Measurements from ENCODE around the gene UMOD. TPM values are rescaled to one million over a fixed set of nuclear protein-coding genes. Genes with fewer than 3 reads are reported as not detected.

The UMOD gene
- total and polyA plus RNA-seq, 2 donors (not counting 3 experiments of a cell fraction or from before 2014, with no cell fraction given), result not detected

DNA sequence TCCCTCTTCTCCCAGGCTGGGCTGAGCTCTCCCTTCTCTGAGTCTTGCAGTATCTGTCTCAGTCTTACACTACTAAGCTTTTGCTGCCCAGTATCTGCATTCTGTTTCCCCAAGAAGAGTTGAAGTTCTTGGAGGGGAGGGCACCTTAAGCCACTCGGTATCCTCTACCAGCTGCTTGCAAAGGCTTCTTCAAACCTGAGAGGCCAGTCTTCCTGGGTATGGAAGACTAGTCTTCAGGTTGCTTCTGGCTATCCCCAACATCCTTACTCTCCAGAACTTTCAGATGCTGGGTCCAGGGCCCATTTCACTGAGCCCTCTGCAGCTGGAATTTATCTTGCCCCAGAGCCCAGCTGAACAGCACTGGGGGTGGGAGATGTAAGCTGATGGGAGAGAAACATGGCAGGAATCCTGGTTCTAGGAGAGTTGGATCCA, 45.3 kb downstream of the UMOD start:
- Histone ChIP-seq H3K9me3 (replicated peaks; ENCODE audit: control insufficient read depth, insufficient read depth, low read length) (no peaks in the 10 kb centered on the region), H3K4me2 (ENCODE audit: insufficient read depth, low read length) (no peak overlapping the region), H3K79me2 (ENCODE audit: control insufficient read depth, insufficient read depth, low read length) (no peaks in the 10 kb centered on the region), H3K9me1 (replicated peaks; ENCODE audit: control insufficient read depth, extremely low read depth, insufficient read depth, low read length) (no peaks in the 10 kb centered on the region), H4K20me1 (replicated peaks; ENCODE audit: control insufficient read depth, extremely low read depth, insufficient read depth, low read length) (no peaks in the 10 kb centered on the region), H3K4me3 (replicated peaks in 1 of 3; ENCODE audit: insufficient read depth in 1 of 3, low read depth in 1 of 3, low read length in 3 of 3) (no peak overlapping the region), H3K27ac (ENCODE audit: insufficient read depth, low read depth, low read length) (no peak overlapping the region), H3K27me3 (ENCODE audit: control insufficient read depth in 2 of 2, insufficient read depth in 2 of 2, low read length in 2 of 2) (no peaks in the 10 kb centered on the region), H3K9ac (replicated peaks; ENCODE audit: extremely low read depth, insufficient read depth, low read length) (no peak overlapping the region), H2AFZ (ENCODE audit: low read depth, low read length) (no peak overlapping the region), H3K36me3 (ENCODE audit: control insufficient read depth in 2 of 2, extremely low read depth in 1 of 2, insufficient read depth in 2 of 2, low read length in 2 of 2) (no peaks in the 10 kb centered on the region), H3K4me1 (ENCODE audit: control insufficient read depth, extremely low read depth, insufficient read depth, low read length) (no peaks in the 10 kb centered on the region)
- dilution Hi-C loops (cut with MboI; ENCODE audit: extremely low pct_ligation_motif_present, low sequenced_read_pairs), result no loop called here
- ChIA-PET POLR2A (no interaction called here), CTCF (no interaction called here)
- intact Hi-C loops (cut with micrococcal nuclease), result loop anchor here (10.0 kb wide), 1 partner anchor 322 kb away; no protein-coding TSS in a partner anchor
- no peak for DNase-seq (ENCODE audit: low read depth, low spot score)
- TF ChIP-seq, protein P1, sequence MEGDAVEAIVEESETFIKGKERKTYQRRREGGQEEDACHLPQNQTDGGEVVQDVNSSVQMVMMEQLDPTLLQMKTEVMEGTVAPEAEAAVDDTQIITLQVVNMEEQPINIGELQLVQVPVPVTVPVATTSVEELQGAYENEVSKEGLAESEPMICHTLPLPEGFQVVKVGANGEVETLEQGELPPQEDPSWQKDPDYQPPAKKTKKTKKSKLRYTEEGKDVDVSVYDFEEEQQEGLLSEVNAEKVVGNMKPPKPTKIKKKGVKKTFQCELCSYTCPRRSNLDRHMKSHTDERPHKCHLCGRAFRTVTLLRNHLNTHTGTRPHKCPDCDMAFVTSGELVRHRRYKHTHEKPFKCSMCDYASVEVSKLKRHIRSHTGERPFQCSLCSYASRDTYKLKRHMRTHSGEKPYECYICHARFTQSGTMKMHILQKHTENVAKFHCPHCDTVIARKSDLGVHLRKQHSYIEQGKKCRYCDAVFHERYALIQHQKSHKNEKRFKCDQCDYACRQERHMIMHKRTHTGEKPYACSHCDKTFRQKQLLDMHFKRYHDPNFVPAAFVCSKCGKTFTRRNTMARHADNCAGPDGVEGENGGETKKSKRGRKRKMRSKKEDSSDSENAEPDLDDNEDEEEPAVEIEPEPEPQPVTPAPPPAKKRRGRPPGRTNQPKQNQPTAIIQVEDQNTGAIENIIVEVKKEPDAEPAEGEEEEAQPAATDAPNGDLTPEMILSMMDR (IDR thresholded peaks at IDR 0.05; ENCODE audit: extremely low read depth in 1 of 2, insufficient read depth in 1 of 2, low read depth in 1 of 2, low read length in 2 of 2), result no peak
- TF ChIP-seq MYC (IDR thresholded peaks at IDR 0.05; ENCODE audit: low read depth, low read length) (no peak), EZH2 (IDR thresholded peaks at IDR 0.05; ENCODE audit: borderline replicate concordance, low read depth, low read length, severe bottlenecking) (no peak), POLR2AphosphoS5 (IDR thresholded peaks at IDR 0.05; ENCODE audit: insufficient read depth, low read depth, low read length) (no peak), JUN (IDR thresholded peaks at IDR 0.05; ENCODE audit: borderline replicate concordance, insufficient read depth, insufficient read length, low read depth) (no peak), FOS (IDR thresholded peaks at IDR 0.05; ENCODE audit: borderline replicate concordance, insufficient read depth, low read length) (no peak), MAX (IDR thresholded peaks at IDR 0.05; ENCODE audit: insufficient read depth, insufficient read length) (no peak), GATA2 (IDR thresholded peaks at IDR 0.05; ENCODE audit: insufficient read depth, insufficient read length, low read depth, low read length) (no peak), POLR2A (IDR thresholded peaks at IDR 0.05; ENCODE audit: low read depth, low read length) (no peak)
- BruUV-seq (replicated peaks), result no TSS peak
- FAIRE-seq, result no peak
